Coronary artery (tissue), 2 donors: ENCODE results near the gene ZMYND11.
"Not testable (repeated sequence)": the region's sequence is repeated elsewhere in the genome, so short reads cannot be mapped to it uniquely, and the experiment has no call there.

Experiments
- DNase-seq: peaks from one replicate; pipeline ENCODE4 v3.0.0-alpha.2; 2017; ENCODE audit warnings: low spot score
- H3K27ac ChIP-seq, 2 donors: fragments of 200-600 bp; sonication (generic); one replicate each; pipeline ENCODE4 v1.5.1; 2016 to 2019
- H3K4me3 ChIP-seq: fragments of 200-600 bp; sonication (generic); 2 replicates; pipeline ENCODE4 v1.5.1; 2016; ENCODE audit warnings: mild to moderate bottlenecking, moderate library complexity
- TF ChIP-seq, protein P1 (sequence below): fragments of 200-600 bp; sonication (generic); IDR thresholded peaks from one replicate; pipeline ENCODE4 v1.5.1; 2019; ENCODE audit warnings: antibody characterized with exemption

The ZMYND11 gene

GRCh38 chr10:299512-299911 is 164.3 kb downstream of the ZMYND11 start:
- TF ChIP-seq, protein P1, sequence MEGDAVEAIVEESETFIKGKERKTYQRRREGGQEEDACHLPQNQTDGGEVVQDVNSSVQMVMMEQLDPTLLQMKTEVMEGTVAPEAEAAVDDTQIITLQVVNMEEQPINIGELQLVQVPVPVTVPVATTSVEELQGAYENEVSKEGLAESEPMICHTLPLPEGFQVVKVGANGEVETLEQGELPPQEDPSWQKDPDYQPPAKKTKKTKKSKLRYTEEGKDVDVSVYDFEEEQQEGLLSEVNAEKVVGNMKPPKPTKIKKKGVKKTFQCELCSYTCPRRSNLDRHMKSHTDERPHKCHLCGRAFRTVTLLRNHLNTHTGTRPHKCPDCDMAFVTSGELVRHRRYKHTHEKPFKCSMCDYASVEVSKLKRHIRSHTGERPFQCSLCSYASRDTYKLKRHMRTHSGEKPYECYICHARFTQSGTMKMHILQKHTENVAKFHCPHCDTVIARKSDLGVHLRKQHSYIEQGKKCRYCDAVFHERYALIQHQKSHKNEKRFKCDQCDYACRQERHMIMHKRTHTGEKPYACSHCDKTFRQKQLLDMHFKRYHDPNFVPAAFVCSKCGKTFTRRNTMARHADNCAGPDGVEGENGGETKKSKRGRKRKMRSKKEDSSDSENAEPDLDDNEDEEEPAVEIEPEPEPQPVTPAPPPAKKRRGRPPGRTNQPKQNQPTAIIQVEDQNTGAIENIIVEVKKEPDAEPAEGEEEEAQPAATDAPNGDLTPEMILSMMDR: no peak
- H3K27ac ChIP-seq: no peak overlapping the region
- H3K4me3 ChIP-seq: no peak overlapping the region
- DNase-seq: no peak

GRCh38 chr10:299969-300368 is 164.7 kb downstream of the ZMYND11 start:
- H3K4me3 ChIP-seq: no peak overlapping the region
- H3K27ac ChIP-seq: no peak overlapping the region
- TF ChIP-seq, protein P1: no peak
- DNase-seq: no peak

GRCh38 chr10:300580-300979 is 165.3 kb downstream of the ZMYND11 start:
- not testable (repeated sequence) for H3K4me3 ChIP-seq, H3K27ac ChIP-seq

DNA sequence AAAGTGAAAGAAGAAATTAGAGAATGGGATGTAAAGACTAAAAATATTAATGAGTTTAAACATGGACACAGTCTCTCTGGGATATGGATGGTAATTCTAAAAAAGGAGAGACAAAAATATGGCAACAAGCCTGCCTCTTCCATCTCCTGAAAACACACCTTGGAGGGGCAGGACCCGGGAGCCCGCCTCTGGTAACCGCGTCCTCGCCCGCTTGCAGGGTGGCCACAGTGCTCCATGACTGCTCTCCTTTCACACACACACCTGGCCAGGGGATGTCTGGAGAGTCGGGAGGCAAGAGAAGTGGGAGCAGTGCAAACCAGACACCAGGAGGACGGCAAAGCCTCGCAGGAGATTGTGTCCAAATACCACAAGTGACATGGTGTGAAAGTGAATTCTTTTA is 166.3 kb downstream of the ZMYND11 start:
- TF ChIP-seq, protein P1: no peak
- DNase-seq: no peak
- Histone ChIP-seq H3K4me3 (no peak overlapping the region), H3K27ac (no peak overlapping the region)

More at GRCh38 chr10:300580-300979, 165.3 kb downstream of the ZMYND11 start:
- DNase-seq: not testable (repeated sequence)
